NCI-H345 treated with DMSO at 0.1 percent for 48 hours (cell line): ENCODE results near the gene SLC7A1.

Experiments used
- DNase-seq: peaks from one replicate; lab custom pipeline; 2025; ENCODE audit not compliant: unreplicated experiment; lab: John Stamatoyannopoulos, UW

The SLC7A1 gene

GRCh38 chr13:29511980-29512379 is 83.5 kb downstream of the SLC7A1 start:
- DNase-seq = no peak

GRCh38 chr13:29511106-29511796 is 84.2 kb downstream of the SLC7A1 start:
- no peak for DNase-seq

- DNase-seq = no peak
These were observed 84.8 kb downstream of the SLC7A1 start for GRCh38 chr13:29510651-29511084.

- no peak for DNase-seq
These were observed 85.4 kb downstream of the SLC7A1 start for GRCh38 chr13:29509999-29510589.

GRCh38 chr13:29508876-29509252 is 86.6 kb downstream of the SLC7A1 start:
- no peak for DNase-seq

GRCh38 chr13:29508130-29508875 is 87.2 kb downstream of the SLC7A1 start:
- DNase-seq = peak; percentile 66

GRCh38 chr13:29507356-29507755 is 88.1 kb downstream of the SLC7A1 start:
- DNase-seq = peak; percentile 46

- no peak for DNase-seq
These were observed 89.5 kb downstream of the SLC7A1 start for GRCh38 chr13:29505950-29506349.

GRCh38 chr13:29505511-29505910 is 90.0 kb downstream of the SLC7A1 start:
- no peak for DNase-seq

GRCh38 chr13:29504691-29505090 is 90.8 kb downstream of the SLC7A1 start:
- no peak for DNase-seq

- no peak for DNase-seq
These were observed 92.2 kb downstream of the SLC7A1 start for GRCh38 chr13:29503041-29503837.

GRCh38 chr13:29502391-29503008 is 93.0 kb downstream of the SLC7A1 start:
- DNase-seq = no peak

- no peak for DNase-seq
These were observed 93.8 kb downstream of the SLC7A1 start for GRCh38 chr13:29501674-29502073.

GRCh38 chr13:29500386-29500785 is 95.1 kb downstream of the SLC7A1 start:
- DNase-seq = no peak

- no peak for DNase-seq
These were observed 95.9 kb downstream of the SLC7A1 start for GRCh38 chr13:29499506-29500165.

- no peak for DNase-seq
These were observed 97.0 kb downstream of the SLC7A1 start for GRCh38 chr13:29498426-29499040.

- no peak for DNase-seq
These were observed 98.3 kb downstream of the SLC7A1 start for GRCh38 chr13:29497137-29497654.

GRCh38 chr13:29496241-29496712 is 99.2 kb downstream of the SLC7A1 start:
- no peak for DNase-seq

GRCh38 chr13:29494520-29494919 is 101.0 kb downstream of the SLC7A1 start:
- no peak for DNase-seq

- DNase-seq = no peak
These were observed 101.7 kb downstream of the SLC7A1 start for GRCh38 chr13:29493796-29494195.
